WTC11 (cell line): ENCODE measurements around the gene TNKS2.

ENCODE experiments used
- E2F4 ChIP-seq: sonication (generic); formaldehyde crosslinking; IDR thresholded peaks from 2 replicates; pipeline ENCODE4 v1.8.1; 2022; ENCODE audit warnings: low read depth, mild to moderate bottlenecking, moderate library complexity, missing genetic modification reagents, borderline replicate concordance
- GABPB1 ChIP-seq: sonication (generic); formaldehyde crosslinking; IDR thresholded peaks from 2 replicates; pipeline ENCODE4 v1.8.1; 2023; ENCODE audit warnings: mild to moderate bottlenecking, missing genetic modification reagents
- GRHL2 ChIP-seq: fragments of 250-450 bp; sonication (Bioruptor Pico); IDR thresholded peaks from 2 replicates; pipeline ENCODE4 v1.8.0; 2022; ENCODE audit warnings: mild to moderate bottlenecking, moderate library complexity; ENCODE audit not compliant: insufficient replicate concordance, severe bottlenecking
- NFE2L1 ChIP-seq: sonication (generic); formaldehyde crosslinking; IDR thresholded peaks from 2 replicates; pipeline ENCODE4 v1.8.1; 2023; ENCODE audit warnings: missing genetic modification reagents
- NFYB ChIP-seq: sonication (generic); formaldehyde crosslinking; conservative IDR thresholded peaks from 2 replicates; pipeline ENCODE4 v1.8.0; 2022; ENCODE audit warnings: low read depth, missing genetic modification reagents
- NR2C2 ChIP-seq: sonication (generic); formaldehyde crosslinking; IDR thresholded peaks from 2 replicates; pipeline ENCODE4 v1.8.0; 2022; ENCODE audit warnings: mild to moderate bottlenecking, missing genetic modification reagents
- SMAD4 ChIP-seq: sonication (generic); formaldehyde crosslinking; IDR thresholded peaks from 2 replicates; pipeline ENCODE4 v1.8.0; 2022; ENCODE audit warnings: mild to moderate bottlenecking, missing genetic modification reagents
- ZNF121 ChIP-seq: sonication (generic); formaldehyde crosslinking; IDR thresholded peaks from 2 replicates; pipeline ENCODE4 v1.8.0; 2023; ENCODE audit warnings: missing genetic modification reagents
- TF ChIP-seq, protein P1 (sequence below): fragments of 200-600 bp; IDR thresholded peaks from 2 replicates; pipeline ENCODE4 v1.8.0; 2022; ENCODE audit warnings: antibody characterized with exemption
- TF ChIP-seq, protein P2 (sequence below): sonication (generic); formaldehyde crosslinking; IDR thresholded peaks from 2 replicates; pipeline ENCODE4 v1.8.0; 2022; ENCODE audit warnings: mild to moderate bottlenecking, missing genetic modification reagents

DNA sequence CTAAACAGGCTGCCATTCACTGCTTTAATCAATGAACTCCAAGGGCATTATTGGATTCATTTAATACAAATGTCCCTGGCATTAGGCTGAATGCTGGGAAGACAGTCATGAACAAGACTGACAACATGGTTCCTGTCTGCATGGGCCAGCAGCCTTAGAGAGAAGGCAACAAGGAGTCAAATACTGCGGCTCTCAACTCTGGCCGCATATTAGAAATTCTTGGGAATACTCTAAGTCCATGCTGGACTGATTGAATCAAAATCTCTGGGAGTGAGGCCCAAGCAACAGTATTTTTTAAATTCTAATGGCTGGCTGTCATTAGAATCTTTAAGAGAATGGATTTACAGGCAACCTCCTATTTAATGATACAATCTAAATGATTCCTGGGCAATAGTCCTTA lies 76.9 kb downstream of the TNKS2 start:
- no peak for TF ChIP-seq GABPB1 (CRISPR knock-in tag)
- no peak for TF ChIP-seq SMAD4
- no peak for TF ChIP-seq NR2C2 (CRISPR knock-in tag)
- TF ChIP-seq, protein P1, sequence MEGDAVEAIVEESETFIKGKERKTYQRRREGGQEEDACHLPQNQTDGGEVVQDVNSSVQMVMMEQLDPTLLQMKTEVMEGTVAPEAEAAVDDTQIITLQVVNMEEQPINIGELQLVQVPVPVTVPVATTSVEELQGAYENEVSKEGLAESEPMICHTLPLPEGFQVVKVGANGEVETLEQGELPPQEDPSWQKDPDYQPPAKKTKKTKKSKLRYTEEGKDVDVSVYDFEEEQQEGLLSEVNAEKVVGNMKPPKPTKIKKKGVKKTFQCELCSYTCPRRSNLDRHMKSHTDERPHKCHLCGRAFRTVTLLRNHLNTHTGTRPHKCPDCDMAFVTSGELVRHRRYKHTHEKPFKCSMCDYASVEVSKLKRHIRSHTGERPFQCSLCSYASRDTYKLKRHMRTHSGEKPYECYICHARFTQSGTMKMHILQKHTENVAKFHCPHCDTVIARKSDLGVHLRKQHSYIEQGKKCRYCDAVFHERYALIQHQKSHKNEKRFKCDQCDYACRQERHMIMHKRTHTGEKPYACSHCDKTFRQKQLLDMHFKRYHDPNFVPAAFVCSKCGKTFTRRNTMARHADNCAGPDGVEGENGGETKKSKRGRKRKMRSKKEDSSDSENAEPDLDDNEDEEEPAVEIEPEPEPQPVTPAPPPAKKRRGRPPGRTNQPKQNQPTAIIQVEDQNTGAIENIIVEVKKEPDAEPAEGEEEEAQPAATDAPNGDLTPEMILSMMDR = no peak
- TF ChIP-seq NFYB (CRISPR knock-in tag) = no peak
- TF ChIP-seq, protein P2, sequence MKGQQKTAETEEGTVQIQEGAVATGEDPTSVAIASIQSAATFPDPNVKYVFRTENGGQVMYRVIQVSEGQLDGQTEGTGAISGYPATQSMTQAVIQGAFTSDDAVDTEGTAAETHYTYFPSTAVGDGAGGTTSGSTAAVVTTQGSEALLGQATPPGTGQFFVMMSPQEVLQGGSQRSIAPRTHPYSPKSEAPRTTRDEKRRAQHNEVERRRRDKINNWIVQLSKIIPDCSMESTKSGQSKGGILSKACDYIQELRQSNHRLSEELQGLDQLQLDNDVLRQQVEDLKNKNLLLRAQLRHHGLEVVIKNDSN (CRISPR knock-in tag) = no peak
- no peak for TF ChIP-seq E2F4
- no peak for TF ChIP-seq ZNF121
- no peak for TF ChIP-seq NFE2L1 (CRISPR knock-in tag)
- TF ChIP-seq GRHL2 (CRISPR knock-in tag) = no peak
